Measurements from ENCODE around the gene SUV39H1. TPM values are rescaled to one million over a fixed set of nuclear protein-coding genes. Genes with fewer than 3 reads are reported as not detected.
"Not testable (repeated sequence)": the region's sequence is repeated elsewhere in the genome, so short reads cannot be mapped to it uniquely, and the experiment has no call there.

The SUV39H1 gene, protein sequence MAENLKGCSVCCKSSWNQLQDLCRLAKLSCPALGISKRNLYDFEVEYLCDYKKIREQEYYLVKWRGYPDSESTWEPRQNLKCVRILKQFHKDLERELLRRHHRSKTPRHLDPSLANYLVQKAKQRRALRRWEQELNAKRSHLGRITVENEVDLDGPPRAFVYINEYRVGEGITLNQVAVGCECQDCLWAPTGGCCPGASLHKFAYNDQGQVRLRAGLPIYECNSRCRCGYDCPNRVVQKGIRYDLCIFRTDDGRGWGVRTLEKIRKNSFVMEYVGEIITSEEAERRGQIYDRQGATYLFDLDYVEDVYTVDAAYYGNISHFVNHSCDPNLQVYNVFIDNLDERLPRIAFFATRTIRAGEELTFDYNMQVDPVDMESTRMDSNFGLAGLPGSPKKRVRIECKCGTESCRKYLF
- 9.4 and 17.6 TPM in 2 replicates for total RNA-seq (2014; rRNA removed; shearing (Covaris generic))

DNA sequence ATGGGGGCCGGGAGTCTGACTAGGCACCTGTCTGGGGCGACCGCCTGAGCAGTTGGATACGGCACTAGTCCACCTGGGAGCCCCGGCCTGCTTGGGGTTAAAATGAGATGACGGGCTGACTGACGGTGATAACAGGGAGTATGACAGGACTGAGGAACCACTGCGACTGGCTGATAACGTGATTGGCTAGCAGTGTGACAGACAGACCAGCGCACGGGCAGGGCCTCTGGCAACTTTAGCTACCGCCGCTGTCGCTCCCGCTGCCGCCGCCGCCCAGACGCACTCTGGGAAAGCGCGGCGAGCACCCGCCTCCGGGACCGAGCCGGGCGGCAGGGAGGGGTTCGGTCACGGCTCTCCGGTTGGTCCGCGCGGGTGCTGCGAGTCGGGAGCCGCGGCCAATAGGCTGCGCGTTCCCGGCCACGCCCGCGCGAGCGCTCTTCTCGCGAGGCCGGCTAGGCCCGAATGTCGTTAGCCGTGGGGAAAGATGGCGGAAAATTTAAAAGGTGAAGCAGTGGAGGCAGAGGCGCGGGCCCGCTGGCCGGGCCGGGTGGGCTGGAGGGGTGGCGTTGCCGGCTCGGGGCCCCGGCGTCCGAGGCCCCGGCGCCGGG, at the start of gene SUV39H1:
SUV39H1 (plus strand) TSS at position 434 of the 608 bp plus-strand sequence; CDS start at position 485, 51 bp downstream.
- Histone ChIP-seq H3K4me3 (peak within 1 kb of the TSS; percentile 77), H3K9me3 (replicated peaks) (no peaks in the 10 kb centered on the region), H3K4me1 (replicated peaks) (peaks cover 15% of the 10 kb centered on the region), H3K27ac (peak within 1 kb of the TSS; percentile 98), H3K36me3 (peaks cover 30% of the 10 kb centered on the region), H3K27me3 (replicated peaks) (no peaks in the 10 kb centered on the region)
- DNase-seq (ENCODE audit: low read depth in 1 of 2, low spot score in 2 of 2): peak; percentile 82 to 86

GRCh38 chrX:48648336-48648751, 48.2 kb upstream of the SUV39H1 start:
- no peaks in the 10 kb centered on the region; the same call in 1 of the 2 replicates for H3K4me1 ChIP-seq (replicated peaks)
- no peak overlapping the region for H3K27ac ChIP-seq
- H3K4me3 ChIP-seq: no peak overlapping the region
- no peaks in the 10 kb centered on the region for H3K9me3 ChIP-seq (replicated peaks)
- DNase-seq (ENCODE audit: low read depth in 1 of 2, low spot score in 2 of 2): peak in 1 of 2 experiments; percentile 9
- no peaks in the 10 kb centered on the region for H3K36me3 ChIP-seq
- H3K27me3 ChIP-seq (replicated peaks): no peaks in the 10 kb centered on the region

DNA sequence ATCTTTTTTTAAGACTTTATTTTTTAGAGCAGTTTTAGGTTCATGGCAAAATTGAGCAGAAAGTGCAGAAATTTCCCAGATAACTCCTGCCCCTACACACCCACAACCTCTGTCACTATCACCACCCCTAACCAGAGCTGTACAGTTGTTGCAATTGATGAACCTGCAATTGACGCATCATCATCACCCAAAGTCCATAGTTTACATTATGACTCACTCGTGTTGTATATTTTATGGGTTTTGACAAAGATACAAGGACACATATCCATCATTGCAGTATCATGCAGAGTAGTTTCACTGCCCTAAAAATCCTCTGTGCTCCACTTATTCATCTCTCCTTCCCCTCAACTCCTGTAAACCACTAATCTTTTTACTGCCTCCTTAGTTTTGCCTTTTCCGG, 47.4 kb upstream of the SUV39H1 start:
- no peaks in the 10 kb centered on the region for H3K36me3 ChIP-seq
- H3K27ac ChIP-seq: no peak overlapping the region
- no peak overlapping the region for H3K4me3 ChIP-seq
- DNase-seq (ENCODE audit: low read depth in 1 of 2, low spot score in 2 of 2): no peak
- H3K27me3 ChIP-seq (replicated peaks): no peaks in the 10 kb centered on the region
- no peaks in the 10 kb centered on the region; the same call in 1 of the 2 replicates for H3K4me1 ChIP-seq (replicated peaks)
- no peaks in the 10 kb centered on the region for H3K9me3 ChIP-seq (replicated peaks)

- H3K9me3 ChIP-seq (replicated peaks); H3K27me3 ChIP-seq (replicated peaks); H3K4me3 ChIP-seq; H3K36me3 ChIP-seq; H3K4me1 ChIP-seq (replicated peaks); H3K27ac ChIP-seq; DNase-seq (ENCODE audit: low read depth in 1 of 2, low spot score in 2 of 2): not testable (repeated sequence)
Measured at GRCh38 chrX:48652055-48652579, 44.4 kb upstream of the SUV39H1 start.

DNA sequence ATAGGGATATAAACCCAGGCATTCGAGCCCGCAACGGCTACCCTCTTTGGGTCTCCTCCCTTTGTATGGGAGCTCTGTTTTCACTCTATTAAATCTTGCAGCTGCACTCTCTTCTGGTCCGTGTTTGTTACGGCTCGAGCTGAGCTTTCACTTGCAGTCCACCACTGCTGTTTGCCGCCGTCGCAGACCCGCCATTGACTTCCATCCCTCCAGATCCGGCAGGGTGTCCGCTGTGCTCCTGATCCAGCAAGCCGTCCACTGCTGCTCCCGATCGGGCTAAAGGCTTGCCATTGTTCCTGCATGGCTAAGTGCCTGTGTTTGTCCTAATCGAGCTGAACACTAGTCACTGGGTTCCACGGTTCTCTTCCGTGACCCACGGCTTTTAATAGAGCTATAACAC, 41.8 kb upstream of the SUV39H1 start:
- H3K27me3 ChIP-seq (replicated peaks); DNase-seq (ENCODE audit: low read depth in 1 of 2, low spot score in 2 of 2); H3K9me3 ChIP-seq (replicated peaks); H3K27ac ChIP-seq; H3K4me1 ChIP-seq (replicated peaks); H3K4me3 ChIP-seq; H3K36me3 ChIP-seq: not testable (repeated sequence)

DNA sequence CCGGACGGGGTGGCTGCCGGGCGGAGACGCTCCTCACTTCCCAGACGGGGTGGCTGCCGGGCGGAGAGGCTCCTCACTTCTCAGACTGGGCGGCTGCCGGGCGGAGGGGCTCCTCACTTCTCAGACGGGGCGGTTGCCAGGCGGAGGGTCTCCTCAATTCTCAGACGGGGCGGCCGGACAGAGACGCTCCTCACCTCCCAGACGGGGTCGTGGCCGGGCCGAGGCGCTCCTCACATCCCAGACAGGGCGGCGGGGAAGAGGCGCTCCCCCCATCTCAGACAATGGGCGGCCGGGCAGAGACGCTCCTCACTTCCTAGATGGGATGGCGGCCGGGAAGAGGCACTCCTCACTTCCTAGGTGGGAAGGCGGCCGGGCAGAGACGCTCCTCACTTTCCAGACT, 36.8 kb upstream of the SUV39H1 start:
- H3K27me3 ChIP-seq (replicated peaks); H3K4me3 ChIP-seq; H3K4me1 ChIP-seq (replicated peaks); DNase-seq (ENCODE audit: low read depth in 1 of 2, low spot score in 2 of 2); H3K9me3 ChIP-seq (replicated peaks); H3K27ac ChIP-seq; H3K36me3 ChIP-seq: not testable (repeated sequence)

DNA sequence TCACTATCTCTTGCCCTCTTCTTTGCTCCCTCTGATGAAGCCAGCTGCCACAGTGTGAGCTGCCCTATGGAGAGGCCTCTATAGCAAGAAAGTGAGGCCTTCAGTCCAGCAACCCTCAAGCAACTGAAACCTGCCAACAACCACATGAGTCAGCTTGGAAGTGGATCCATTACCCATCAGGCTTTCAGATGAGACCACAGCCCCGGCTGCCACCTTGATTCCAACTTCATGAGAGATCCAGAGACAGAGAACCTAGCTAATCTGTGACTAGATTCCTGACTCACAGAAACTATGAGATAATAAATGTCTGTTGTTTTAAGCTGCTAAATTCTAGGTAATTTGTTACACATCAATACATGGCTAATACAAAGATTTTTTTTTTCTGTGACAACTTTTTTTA, 33.3 kb upstream of the SUV39H1 start:
- H3K27ac ChIP-seq: no peak overlapping the region
- H3K36me3 ChIP-seq: no peaks in the 10 kb centered on the region
- DNase-seq (ENCODE audit: low read depth in 1 of 2, low spot score in 2 of 2): no peak
- no peaks in the 10 kb centered on the region for H3K9me3 ChIP-seq (replicated peaks)
- H3K27me3 ChIP-seq (replicated peaks): no peaks in the 10 kb centered on the region
- no peak overlapping the region for H3K4me3 ChIP-seq
- H3K4me1 ChIP-seq (replicated peaks): no peaks in the 10 kb centered on the region

DNA sequence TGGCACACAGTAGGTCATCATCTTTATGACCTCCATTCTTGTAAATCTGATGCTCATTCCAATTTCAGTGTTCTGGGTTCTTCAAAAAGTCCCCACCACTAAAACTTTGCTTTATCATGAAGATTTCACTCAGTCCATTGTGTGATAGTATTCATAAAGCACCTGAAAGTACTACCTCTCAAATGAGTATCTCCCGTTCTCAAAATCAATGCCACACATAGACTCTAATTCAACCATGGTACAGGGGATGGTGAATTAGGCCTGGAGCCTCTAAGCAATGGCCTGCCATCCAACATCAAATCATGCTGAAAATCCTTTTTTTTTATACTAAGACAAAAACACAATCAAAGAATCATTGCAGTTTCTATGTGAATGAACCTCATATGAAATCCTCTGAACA, 32.4 kb upstream of the SUV39H1 start:
- Histone ChIP-seq H3K27me3 (replicated peaks) (no peaks in the 10 kb centered on the region), H3K27ac (no peak overlapping the region), H3K9me3 (replicated peaks) (no peaks in the 10 kb centered on the region), H3K36me3 (no peaks in the 10 kb centered on the region), H3K4me1 (replicated peaks) (no peaks in the 10 kb centered on the region), H3K4me3 (no peak overlapping the region)
- no peak for DNase-seq (ENCODE audit: low read depth in 1 of 2, low spot score in 2 of 2)

DNA sequence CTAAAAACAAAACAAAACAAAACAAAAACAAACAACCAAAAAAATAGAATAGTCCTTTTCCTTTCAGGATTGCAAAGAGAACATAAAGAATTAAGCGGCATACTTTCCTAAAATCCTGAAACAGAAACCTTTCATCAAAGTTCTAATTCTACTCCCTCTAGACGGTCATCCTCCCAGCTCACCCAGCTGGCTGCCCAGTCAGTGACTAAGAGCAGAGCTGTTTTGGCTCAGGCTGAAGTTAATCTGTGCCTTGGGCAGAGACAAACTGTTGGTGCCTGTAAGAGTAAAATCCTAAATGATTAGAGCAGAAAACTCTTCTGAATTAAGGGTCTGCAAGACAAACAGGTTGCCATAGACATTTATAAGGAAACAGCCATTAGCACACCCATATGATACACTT, 30.5 kb upstream of the SUV39H1 start:
- no peak overlapping the region for H3K4me3 ChIP-seq
- no peaks in the 10 kb centered on the region for H3K9me3 ChIP-seq (replicated peaks)
- DNase-seq (ENCODE audit: low read depth in 1 of 2, low spot score in 2 of 2): no peak

DNA sequence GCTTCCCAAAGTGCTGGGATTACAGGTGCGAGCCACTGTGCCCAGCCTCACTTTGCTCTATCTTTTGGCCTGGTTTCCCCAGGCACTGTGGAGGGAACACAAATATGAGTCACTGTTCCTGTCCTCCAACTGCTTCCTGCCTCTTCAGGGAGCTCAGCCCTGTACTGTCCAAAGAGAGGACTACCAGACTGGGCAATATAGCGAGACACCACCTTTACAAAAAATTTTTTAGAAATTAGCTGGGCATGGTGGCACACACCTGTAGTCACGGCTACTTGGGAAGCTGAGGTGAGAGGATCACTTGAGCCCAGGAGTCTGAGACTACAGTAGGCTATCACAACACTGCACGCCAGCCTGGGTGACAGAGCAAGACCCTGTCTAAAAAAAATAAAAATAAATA, 29.9 kb upstream of the SUV39H1 start:
- no peak for DNase-seq (ENCODE audit: low read depth in 1 of 2, low spot score in 2 of 2)
- Histone ChIP-seq H3K4me3 (no peak overlapping the region), H3K27ac (no peak overlapping the region), H3K9me3 (replicated peaks) (no peaks in the 10 kb centered on the region), H3K27me3 (replicated peaks) (no peaks in the 10 kb centered on the region), H3K36me3 (no peaks in the 10 kb centered on the region), H3K4me1 (replicated peaks) (no peaks in the 10 kb centered on the region)

More for the DNA sequence above, 30.5 kb upstream of the SUV39H1 start:
- Histone ChIP-seq H3K36me3 (no peaks in the 10 kb centered on the region), H3K27me3 (replicated peaks) (no peaks in the 10 kb centered on the region), H3K4me1 (replicated peaks) (no peaks in the 10 kb centered on the region), H3K27ac (no peak overlapping the region)

DNA sequence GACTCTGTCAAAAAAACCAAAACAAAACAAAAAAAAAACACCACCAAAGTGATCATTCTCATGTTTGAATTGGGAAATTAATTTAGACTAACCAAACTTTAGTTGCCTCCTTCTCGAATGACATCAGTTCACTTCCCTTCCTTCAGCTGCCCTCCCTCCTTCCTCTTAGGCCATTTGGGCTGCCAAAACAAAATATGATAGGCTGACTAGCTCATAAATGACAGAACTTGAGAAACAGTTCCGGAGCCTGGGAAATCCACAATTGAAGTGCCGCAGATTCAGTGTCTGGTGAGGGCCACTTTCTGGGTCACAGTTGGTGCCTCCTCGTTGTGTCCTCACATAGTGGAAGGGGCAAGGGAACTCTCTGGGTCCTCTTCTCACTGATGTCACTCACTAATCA, 29.0 kb upstream of the SUV39H1 start:
- DNase-seq (ENCODE audit: low read depth in 1 of 2, low spot score in 2 of 2): no peak
- Histone ChIP-seq H3K4me3 (no peak overlapping the region), H3K27me3 (replicated peaks) (no peaks in the 10 kb centered on the region), H3K4me1 (replicated peaks) (no peaks in the 10 kb centered on the region), H3K36me3 (no peaks in the 10 kb centered on the region), H3K9me3 (replicated peaks) (no peaks in the 10 kb centered on the region), H3K27ac (no peak overlapping the region)

DNA sequence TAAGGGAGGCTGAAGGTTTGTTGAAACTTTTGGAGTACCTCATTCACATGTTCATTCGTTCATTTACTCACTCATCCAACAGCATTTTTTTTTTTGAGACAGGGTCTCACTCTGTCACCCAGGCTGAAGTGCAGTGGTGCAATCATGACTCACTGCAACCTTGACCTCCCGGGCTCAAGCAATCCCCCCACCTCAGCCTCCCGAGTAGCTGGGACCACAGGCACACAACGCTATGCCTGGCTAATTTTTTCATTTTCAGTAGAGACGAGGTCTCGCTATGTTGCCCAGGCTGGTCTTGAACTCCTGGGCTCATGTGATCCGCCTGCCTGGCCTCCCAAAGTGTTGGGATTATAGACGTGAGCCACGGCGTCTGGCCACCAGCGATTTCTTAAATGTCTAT, 28.3 kb upstream of the SUV39H1 start:
- H3K27me3 ChIP-seq (replicated peaks): not testable (repeated sequence)

GRCh38 chrX:48676106-48676892, 20.2 kb upstream of the SUV39H1 start:
- peak; percentile 87 to 89 for DNase-seq (ENCODE audit: low read depth in 1 of 2, low spot score in 2 of 2)
- H3K27ac ChIP-seq: peak overlapping the region; percentile 60

More for the DNA sequence above, 28.3 kb upstream of the SUV39H1 start:
- H3K4me1 ChIP-seq (replicated peaks); H3K36me3 ChIP-seq; H3K9me3 ChIP-seq (replicated peaks); H3K4me3 ChIP-seq; DNase-seq (ENCODE audit: low read depth in 1 of 2, low spot score in 2 of 2); H3K27ac ChIP-seq: not testable (repeated sequence)

More at GRCh38 chrX:48676106-48676892, 20.2 kb upstream of the SUV39H1 start:
- Histone ChIP-seq H3K36me3 (peaks cover 6% of the 10 kb centered on the region; the same call in 1 of the 2 replicates), H3K4me3 (peak overlapping the region; percentile 88), H3K4me1 (replicated peaks) (0 out of 2 replicates have a peak, but pooled peaks cover 3% of the 10 kb centered on the region), H3K27me3 (replicated peaks) (no peaks in the 10 kb centered on the region), H3K9me3 (replicated peaks) (no peaks in the 10 kb centered on the region)

All from SJSA1 (cell line).